Panc1 (cell line): ENCODE results near the gene SVIL. TPM values are rescaled to one million over a fixed set of nuclear protein-coding genes. Genes with fewer than 3 reads are reported as not detected.
"Not testable (repeated sequence)": the region's sequence is repeated elsewhere in the genome, so short reads cannot be mapped to it uniquely, and the experiment has no call there.

Source experiments
- ATAC-seq: fragments of 200-7000 bp; cut with Tn5 transposase; 2 replicates; pipeline ENCODE4 v1.9.1; 2020; ENCODE audit warnings: mild to moderate bottlenecking, moderate library complexity
- BruUV-seq: library from RNA; stranded (reverse); fragments of 400-500 nt; replicated peaks from 2 replicates; lab custom pipeline; 2021; lab: Mats Ljungman, UMichigan
- CTCF ChIA-PET: fragments of 300-600 bp; sonication (Branson Sonifier 250); formaldehyde crosslinking; loops from one replicate; lab custom pipeline; 2022; ENCODE audit warnings: antibody characterized with exemption; lab: Charles Lee
- POLR2A ChIA-PET: fragments of 300-600 bp; sonication (Branson Sonifier 250); formaldehyde crosslinking; loops from one replicate; lab custom pipeline; 2022; ENCODE audit warnings: antibody characterized with exemption; lab: Charles Lee
- DNase-seq: peaks from one replicate; pipeline ENCODE4 v3.0.0-alpha.2; 2010; ENCODE audit warnings: low read depth, low spot score
- H3K27ac ChIP-seq: 2 replicates; pipeline ENCODE4 v1.5.1; 2011; ENCODE audit warnings: mild to moderate bottlenecking, low read length, inconsistent platforms
- H3K27me3 ChIP-seq: fragments of 200-500 bp; sonication (Bioruptor generic); 2 replicates; pipeline ENCODE4 v1.6.0; 2014; ENCODE audit warnings: low read length, inconsistent platforms; ENCODE audit not compliant: control insufficient read depth, insufficient read depth
- H3K36me3 ChIP-seq: fragments of 200-500 bp; sonication (Bioruptor generic); 2 replicates; pipeline ENCODE4 v1.5.1; 2014; ENCODE audit warnings: inconsistent platforms, mild to moderate bottlenecking, low read length, moderate library complexity; ENCODE audit not compliant: control insufficient read depth, insufficient read depth
- H3K4me1 ChIP-seq: 2 replicates; pipeline ENCODE4 v1.5.1; 2011; ENCODE audit warnings: inconsistent platforms, mild to moderate bottlenecking, low read length, moderate library complexity; ENCODE audit not compliant: control insufficient read depth, insufficient read depth
- H3K4me3 ChIP-seq, 2 experiments: 2 replicates each; pipeline ENCODE4 v1.5.1; 2011 to 2012; ENCODE audit warnings: low read depth in 2 of 2, low read length in 2 of 2, mild to moderate bottlenecking in 2 of 2, inconsistent platforms in 1 of 2, moderate library complexity in 1 of 2
- H3K9me3 ChIP-seq: fragments of 200-500 bp; sonication (Bioruptor generic); 2 replicates; pipeline ENCODE4 v1.5.1; 2014; ENCODE audit warnings: low read depth, mild to moderate bottlenecking, inconsistent platforms, low read length, moderate library complexity; ENCODE audit not compliant: control insufficient read depth, insufficient read depth
- POLR2AphosphoS5 ChIP-seq: IDR thresholded peaks from 2 replicates; pipeline ENCODE4 v1.6.1; 2012; ENCODE audit warnings: mild to moderate bottlenecking, low read depth, low read length, moderate library complexity
- REST ChIP-seq, 2 experiments: IDR thresholded peaks; 2 replicates each; pipeline ENCODE4 v1.6.1; 2011 to 2012; ENCODE audit warnings: low read depth in 2 of 2, control low read depth in 1 of 2, low read length in 1 of 2, mild to moderate bottlenecking in 1 of 2, moderate library complexity in 1 of 2; ENCODE audit not compliant: insufficient read depth in 1 of 2
- SIN3A ChIP-seq: IDR thresholded peaks from 2 replicates; pipeline ENCODE4 v1.6.1; 2012; ENCODE audit warnings: low read depth, mild to moderate bottlenecking, low read length, moderate library complexity, borderline replicate concordance; ENCODE audit not compliant: insufficient read depth
- TCF7L2 ChIP-seq: IDR thresholded peaks from 2 replicates; pipeline ENCODE4 v1.6.1; 2011; ENCODE audit warnings: mild to moderate bottlenecking, low read depth, low read length, inconsistent platforms
- in situ Hi-C: cut with HindIII; loops from 2 replicates; pipeline ENCODE4 v1.10.0; 2016; ENCODE audit warnings: low sequenced_read_pairs, low pct_unique_long_range_greater_than_20kb
- intact Hi-C: fragments of 100-400 bp; cut with micrococcal nuclease; formaldehyde crosslinking; loops from one replicate; pipeline ENCODE4 v1.10.0; 2022; ENCODE audit not compliant: unreplicated experiment
- total RNA-seq: library from RNA; stranded (reverse); gene quantifications from one replicate; pipeline ENCODE4 v1.2.1, GENCODE V29; 2021; ENCODE audit not compliant: unreplicated experiment
- TF ChIP-seq, protein P1 (sequence below): fragments of 450-650 bp; IDR thresholded peaks from 2 replicates; pipeline ENCODE4 v1.5.1; 2017; ENCODE audit warnings: mild to moderate bottlenecking

Gene SVIL
- total RNA-seq, 1 experiment from 2014 or later = 72.8 TPM

DNA sequence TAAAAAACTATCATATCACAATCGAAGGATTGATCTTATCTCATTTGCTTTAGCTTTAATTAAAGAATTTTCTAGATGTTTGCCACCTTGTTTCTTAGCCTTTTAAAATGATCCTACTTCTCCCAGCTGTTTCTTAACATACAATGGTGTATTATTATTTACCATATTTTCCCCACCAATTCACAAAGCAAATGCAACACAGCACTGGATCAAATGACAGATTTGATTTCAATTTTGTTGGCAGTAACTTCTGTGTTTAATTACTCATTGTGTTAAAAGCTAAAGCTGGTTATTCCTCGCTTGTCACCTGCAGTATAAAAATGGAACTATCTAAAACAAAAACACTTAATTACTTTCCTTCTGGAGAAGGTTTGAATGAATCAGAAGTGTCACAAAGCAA is 19.6 kb downstream of the SVIL start:
- BruUV-seq = no TSS peak
- peaks cover 25% of the 10 kb centered on the region for H3K4me1 ChIP-seq
- in situ Hi-C loops = no loop called here
- ATAC-seq (no peak), DNase-seq (no peak)
- CTCF ChIA-PET = interaction anchor here (0.5 kb wide), 1 partner anchor 84 kb away, joined by 3 read pairs; no protein-coding TSS in a partner anchor
- intact Hi-C loops = no loop called here
- H3K36me3 ChIP-seq = no peaks in the 10 kb centered on the region
- H3K9me3 ChIP-seq = no peaks in the 10 kb centered on the region
- TF ChIP-seq REST (IDR thresholded peaks at IDR 0.05; ENCODE audit: insufficient read depth in 1 of 2, low read depth in 2 of 2, low read length in 1 of 2) = no peak
- no peak for TF ChIP-seq SIN3A
- TF ChIP-seq POLR2AphosphoS5 = no peak
- H3K27ac ChIP-seq = no peak overlapping the region
- POLR2A ChIA-PET = no interaction called here
- no peaks in the 10 kb centered on the region for H3K27me3 ChIP-seq
- no peak overlapping the region for H3K4me3 ChIP-seq

GRCh38 chr10:29614289-29614688 is 20.5 kb downstream of the SVIL start:
- ATAC-seq, intact Hi-C loops, in situ Hi-C loops, BruUV-seq, POLR2A ChIA-PET, H3K27me3 ChIP-seq, DNase-seq, H3K9me3 ChIP-seq, CTCF ChIA-PET, H3K4me3 ChIP-seq, H3K27ac ChIP-seq, H3K36me3 ChIP-seq: not testable (repeated sequence)
- H3K4me1 ChIP-seq = peaks cover 16% of the 10 kb centered on the region

- ChIA-PET POLR2A (no interaction called here), CTCF (no interaction called here)
- H3K4me3 ChIP-seq = no peak overlapping the region
- in situ Hi-C loops = no loop called here
- no peaks in the 10 kb centered on the region for H3K9me3 ChIP-seq
- no TSS peak for BruUV-seq
- no peaks in the 10 kb centered on the region for H3K36me3 ChIP-seq
- DNase-seq = no peak
- no peaks in the 10 kb centered on the region for H3K27me3 ChIP-seq
- peaks cover 11% of the 10 kb centered on the region for H3K4me1 ChIP-seq
- intact Hi-C loops = no loop called here
- no peak for ATAC-seq
- no peak for TF ChIP-seq REST (IDR thresholded peaks at IDR 0.05; ENCODE audit: insufficient read depth in 1 of 2, low read depth in 2 of 2, low read length in 1 of 2)
- no peak for TF ChIP-seq POLR2AphosphoS5
- no peak for TF ChIP-seq TCF7L2
- TF ChIP-seq, protein P1, sequence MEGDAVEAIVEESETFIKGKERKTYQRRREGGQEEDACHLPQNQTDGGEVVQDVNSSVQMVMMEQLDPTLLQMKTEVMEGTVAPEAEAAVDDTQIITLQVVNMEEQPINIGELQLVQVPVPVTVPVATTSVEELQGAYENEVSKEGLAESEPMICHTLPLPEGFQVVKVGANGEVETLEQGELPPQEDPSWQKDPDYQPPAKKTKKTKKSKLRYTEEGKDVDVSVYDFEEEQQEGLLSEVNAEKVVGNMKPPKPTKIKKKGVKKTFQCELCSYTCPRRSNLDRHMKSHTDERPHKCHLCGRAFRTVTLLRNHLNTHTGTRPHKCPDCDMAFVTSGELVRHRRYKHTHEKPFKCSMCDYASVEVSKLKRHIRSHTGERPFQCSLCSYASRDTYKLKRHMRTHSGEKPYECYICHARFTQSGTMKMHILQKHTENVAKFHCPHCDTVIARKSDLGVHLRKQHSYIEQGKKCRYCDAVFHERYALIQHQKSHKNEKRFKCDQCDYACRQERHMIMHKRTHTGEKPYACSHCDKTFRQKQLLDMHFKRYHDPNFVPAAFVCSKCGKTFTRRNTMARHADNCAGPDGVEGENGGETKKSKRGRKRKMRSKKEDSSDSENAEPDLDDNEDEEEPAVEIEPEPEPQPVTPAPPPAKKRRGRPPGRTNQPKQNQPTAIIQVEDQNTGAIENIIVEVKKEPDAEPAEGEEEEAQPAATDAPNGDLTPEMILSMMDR = no peak
- no peak for TF ChIP-seq SIN3A
- H3K27ac ChIP-seq = no peak overlapping the region
Measured at GRCh38 chr10:29613791-29614190, 21.0 kb downstream of the SVIL start.
